Measurements from ENCODE around the gene SPATA33. TPM values are rescaled to one million over a fixed set of nuclear protein-coding genes. Genes with fewer than 3 reads are reported as not detected.

The SPATA33 gene
- total RNA-seq: 13.6 TPM

GRCh38 chr16:89657442-89658220 lies at the start of gene SPATA33, which contains the start of gene CHMP1A:
Gene SPATA33, plus strand, starts transcription at chr16:89657836. Its CDS starts 76 bp downstream, at chr16:89657912.
Gene CHMP1A, minus strand, starts transcription at chr16:89657708. Its CDS starts 120 bp downstream, at chr16:89657588.
- peak; percentile 92 for DNase-seq (ENCODE audit: low spot score)

GRCh38 chr16:89607937-89608740 lies 49.5 kb upstream of the SPATA33 start:
- no peak for DNase-seq (ENCODE audit: low spot score)

DNA sequence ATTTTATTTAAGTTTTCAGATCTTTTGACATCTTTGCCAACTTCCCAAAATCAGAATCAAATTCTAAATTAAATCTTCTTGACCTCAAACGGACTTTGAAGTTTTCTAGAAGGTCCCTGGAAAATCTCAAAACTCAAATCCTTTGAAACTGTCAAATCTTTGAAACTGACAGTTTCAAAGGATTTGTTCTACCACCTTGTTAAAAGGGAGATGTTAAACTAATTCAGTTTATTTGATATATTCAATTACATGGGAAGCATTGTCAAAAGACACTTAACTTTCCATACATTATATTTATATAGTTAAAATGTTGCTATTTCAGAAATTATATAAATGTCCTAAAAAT lies 47.6 kb upstream of the SPATA33 start:
- no peak for DNase-seq (ENCODE audit: low spot score)

- DNase-seq (ENCODE audit: low spot score): no peak
Measured at GRCh38 chr16:89612415-89613166, 45.0 kb upstream of the SPATA33 start.

- no peak for DNase-seq (ENCODE audit: low spot score)
Measured at GRCh38 chr16:89613231-89613953, 44.2 kb upstream of the SPATA33 start, which contains the start of gene DPEP1. Gene DPEP1, plus strand, starts transcription at chr16:89613642. Its CDS starts 16,769 bp downstream, at chr16:89630411.

GRCh38 chr16:89613954-89614459 lies 43.6 kb upstream of the SPATA33 start:
- DNase-seq (ENCODE audit: low spot score): no peak

GRCh38 chr16:89615176-89615575 lies 42.5 kb upstream of the SPATA33 start:
- DNase-seq (ENCODE audit: low spot score): no peak

DNA sequence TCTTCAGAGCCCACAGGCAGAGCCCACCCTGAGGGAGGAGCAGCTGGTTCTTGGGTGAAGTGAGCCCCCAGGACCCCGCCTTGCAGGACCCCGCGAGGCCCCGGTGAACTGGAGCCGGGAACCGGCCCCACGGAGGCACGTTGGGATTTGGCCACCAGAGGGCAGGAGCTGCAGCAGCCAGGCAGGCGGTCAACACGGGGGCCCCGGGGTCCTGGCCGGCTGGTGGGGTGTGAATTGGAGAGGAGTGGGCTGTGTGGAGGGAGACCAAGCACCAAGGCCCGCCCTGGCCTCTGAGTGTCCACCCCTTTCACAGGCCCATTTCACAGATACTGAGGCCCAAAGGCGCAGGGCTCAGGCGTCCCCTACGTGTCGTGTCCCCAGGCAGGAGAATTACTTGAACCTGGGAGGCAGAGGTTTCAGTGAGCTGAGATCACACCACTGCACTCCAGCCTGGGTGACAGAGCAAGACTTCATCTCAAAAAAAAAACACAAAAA lies 42.0 kb upstream of the SPATA33 start:
- no peak for DNase-seq (ENCODE audit: low spot score)

DNA sequence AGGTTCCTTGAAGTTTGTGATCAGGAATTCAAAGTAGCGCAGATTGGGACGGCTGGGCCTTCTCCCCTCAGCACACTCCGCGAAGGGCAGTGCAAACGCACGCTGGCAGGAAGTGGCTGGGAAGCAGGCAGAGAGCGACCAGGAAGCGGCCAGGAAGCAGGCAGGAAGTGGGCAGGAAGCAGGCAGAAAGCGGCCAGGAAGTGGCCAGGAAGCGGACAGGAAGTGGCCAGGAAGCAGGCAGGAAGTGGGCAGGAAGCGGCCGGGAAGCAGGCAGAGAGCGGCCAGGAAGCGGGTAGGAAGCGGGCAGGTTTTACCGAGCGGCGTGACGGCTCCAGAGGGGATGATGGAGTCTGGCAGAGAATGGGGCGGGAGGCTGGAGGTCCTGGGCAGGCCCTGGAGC lies 41.0 kb upstream of the SPATA33 start:
- no peak for DNase-seq (ENCODE audit: low spot score)

- DNase-seq (ENCODE audit: low spot score): no peak
Measured at GRCh38 chr16:89617036-89617435, 40.6 kb upstream of the SPATA33 start.

GRCh38 chr16:89618109-89618998 lies 39.3 kb upstream of the SPATA33 start:
- no peak for DNase-seq (ENCODE audit: low spot score)

GRCh38 chr16:89619840-89620239 lies 37.8 kb upstream of the SPATA33 start:
- no peak for DNase-seq (ENCODE audit: low spot score)

DNA sequence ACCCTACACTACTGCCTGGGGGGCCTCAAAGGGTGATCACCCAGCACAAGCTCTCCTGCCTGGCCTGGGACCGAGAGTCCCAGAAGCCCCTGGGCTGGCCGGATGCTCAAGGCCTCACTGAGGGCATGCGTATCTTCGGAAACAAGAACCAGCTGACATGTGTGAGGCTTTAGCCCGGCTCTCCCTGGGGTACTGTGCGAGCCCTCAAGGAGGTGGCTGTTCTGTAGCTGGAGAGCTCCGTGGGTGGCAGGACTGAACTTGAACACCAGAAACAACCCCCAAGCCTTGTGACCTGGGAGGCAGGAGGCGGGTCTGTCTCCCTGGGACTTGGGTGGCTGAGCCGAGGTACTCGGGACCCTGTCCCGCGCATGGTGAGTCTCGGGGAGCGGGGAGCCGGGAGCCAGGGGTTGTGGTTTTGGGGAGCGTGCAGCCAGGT lies 37.2 kb upstream of the SPATA33 start:
- DNase-seq (ENCODE audit: low spot score): no peak

- DNase-seq (ENCODE audit: low spot score): no peak
Measured at GRCh38 chr16:89621136-89621697, 36.4 kb upstream of the SPATA33 start.

DNA sequence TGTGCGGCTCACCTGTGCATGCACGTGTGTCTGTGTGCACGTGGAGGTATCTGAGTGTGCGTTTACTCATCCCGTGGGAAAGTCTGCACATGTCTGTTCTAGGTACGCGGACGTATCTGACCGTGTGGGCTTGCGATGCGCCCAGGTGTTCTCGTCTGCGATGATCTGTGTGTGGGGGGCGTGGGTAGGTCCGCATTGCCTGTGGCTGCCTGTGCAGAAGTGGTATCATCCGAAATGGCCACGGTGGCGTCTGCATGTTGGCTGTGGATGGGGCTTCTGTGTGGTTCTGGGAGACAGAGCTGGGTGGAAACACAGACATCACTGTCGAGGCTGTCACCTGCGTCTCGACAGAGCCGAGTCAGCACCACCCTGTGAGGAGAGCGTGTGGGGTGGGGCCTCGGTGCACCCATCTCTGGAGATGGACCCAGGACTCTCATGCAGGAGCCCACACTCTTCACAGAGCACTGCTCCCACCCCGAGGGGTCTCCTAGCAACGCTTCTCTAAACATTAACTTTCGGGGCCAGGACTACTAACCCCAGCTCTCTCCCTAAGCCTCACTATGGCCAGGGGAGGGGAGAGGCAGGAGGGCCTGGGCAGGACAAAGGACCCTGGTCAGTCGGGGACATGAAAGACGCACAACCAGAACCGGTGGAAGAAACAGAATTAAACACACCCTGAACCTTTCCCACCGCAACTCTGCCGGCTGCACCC lies 35.8 kb upstream of the SPATA33 start:
- no peak for DNase-seq (ENCODE audit: low spot score)

- no peak for DNase-seq (ENCODE audit: low spot score)
Measured at GRCh38 chr16:89623511-89624261, 34.0 kb upstream of the SPATA33 start.

DNA sequence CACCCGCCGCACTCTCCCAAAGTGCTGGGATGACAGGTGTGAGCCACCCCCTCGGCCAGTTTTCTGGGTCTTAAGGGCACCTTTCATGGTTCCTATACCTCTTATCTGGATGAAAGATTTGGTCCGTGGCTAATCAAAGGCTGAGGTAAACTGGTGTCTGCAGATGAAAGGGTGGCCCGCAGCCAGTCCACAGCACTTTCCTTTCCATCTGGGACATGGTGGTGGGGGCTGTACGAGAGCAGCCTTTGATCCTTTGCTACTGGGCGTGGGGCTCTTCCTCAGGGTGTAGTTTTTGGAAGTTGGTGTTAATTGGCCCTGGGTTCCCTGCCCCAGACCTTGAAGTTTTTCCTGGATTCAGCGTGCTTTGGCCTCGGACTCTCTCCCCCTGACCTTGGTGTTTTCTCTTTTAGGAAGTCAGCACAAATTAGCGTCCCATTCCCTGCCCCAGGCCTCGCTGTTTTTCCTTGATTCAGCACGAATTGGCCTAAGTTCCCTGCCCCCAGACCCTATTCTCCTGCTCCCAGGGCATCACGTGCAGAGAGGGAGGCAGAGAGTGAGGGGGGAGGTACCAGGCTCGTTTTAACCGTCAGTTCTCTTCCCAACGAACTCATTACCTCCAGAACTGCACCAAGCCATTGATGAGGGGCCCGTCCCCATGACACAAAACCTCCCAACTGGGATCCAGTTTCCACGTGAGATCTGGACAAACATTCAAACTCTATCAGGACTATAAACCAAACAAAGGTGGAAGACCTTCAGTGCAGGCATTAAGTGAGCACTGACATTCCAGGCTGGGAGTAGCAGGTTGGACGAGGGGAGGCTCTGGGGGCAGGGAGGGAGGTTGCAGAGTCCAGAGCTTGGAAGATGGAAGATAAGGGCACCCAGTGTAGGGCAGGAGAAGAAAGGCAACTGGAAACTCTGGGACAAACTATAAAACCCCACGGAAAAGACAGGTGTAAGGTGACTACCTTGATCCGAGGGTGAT lies 32.6 kb upstream of the SPATA33 start:
- no peak for DNase-seq (ENCODE audit: low spot score)

Data from mucosa of gallbladder (tissue), 1 donor.